ENCODE data around the gene TRABD2B.

The TRABD2B gene

GRCh38 chr1:47794530-47794929 lies 202.7 kb downstream of the TRABD2B start:
- Histone ChIP-seq H3K36me3 (replicated peaks) (no peaks in the 10 kb centered on the region), H3K27me3 (ENCODE audit: low read depth) (no peaks in the 10 kb centered on the region), H3K4me3 (no peak overlapping the region), H3K4me1 (no peaks in the 10 kb centered on the region), H3K9me3 (no peaks in the 10 kb centered on the region)
- in situ Hi-C loops (cut with MboI; ENCODE audit: low sequenced_read_pairs): no loop called here
- DNase-seq (ENCODE audit: low spot score in 2 of 2): no peak

- no peak for DNase-seq (ENCODE audit: low spot score in 2 of 2)
Measured at GRCh38 chr1:47794081-47794480, 203.1 kb downstream of the TRABD2B start.

GRCh38 chr1:47793563-47793962 lies 203.6 kb downstream of the TRABD2B start:
- H3K4me1 ChIP-seq: no peaks in the 10 kb centered on the region
- DNase-seq (ENCODE audit: low spot score in 2 of 2): no peak
- H3K27me3 ChIP-seq (ENCODE audit: low read depth): no peaks in the 10 kb centered on the region
- no peak overlapping the region for H3K4me3 ChIP-seq
- no peaks in the 10 kb centered on the region for H3K36me3 ChIP-seq (replicated peaks)
- in situ Hi-C loops (cut with MboI; ENCODE audit: low sequenced_read_pairs): no loop called here
- no peaks in the 10 kb centered on the region for H3K9me3 ChIP-seq

More at GRCh38 chr1:47794081-47794480, 203.1 kb downstream of the TRABD2B start:
- Histone ChIP-seq H3K4me3 (no peak overlapping the region), H3K27me3 (ENCODE audit: low read depth) (no peaks in the 10 kb centered on the region), H3K36me3 (replicated peaks) (no peaks in the 10 kb centered on the region), H3K4me1 (no peaks in the 10 kb centered on the region), H3K9me3 (no peaks in the 10 kb centered on the region)
- in situ Hi-C loops (cut with MboI; ENCODE audit: low sequenced_read_pairs): no loop called here

GRCh38 chr1:47792779-47793178 lies 204.4 kb downstream of the TRABD2B start:
- Histone ChIP-seq H3K4me3 (no peak overlapping the region), H3K9me3 (no peaks in the 10 kb centered on the region), H3K4me1 (no peaks in the 10 kb centered on the region), H3K27me3 (ENCODE audit: low read depth) (no peaks in the 10 kb centered on the region), H3K36me3 (replicated peaks) (no peaks in the 10 kb centered on the region)
- DNase-seq (ENCODE audit: low spot score in 2 of 2): no peak
- in situ Hi-C loops (cut with MboI; ENCODE audit: low sequenced_read_pairs): no loop called here

GRCh38 chr1:47791879-47792608 lies 205.1 kb downstream of the TRABD2B start:
- no peaks in the 10 kb centered on the region for H3K4me1 ChIP-seq
- DNase-seq (ENCODE audit: low spot score in 2 of 2): no peak
- no peaks in the 10 kb centered on the region for H3K36me3 ChIP-seq (replicated peaks)
- H3K27me3 ChIP-seq (ENCODE audit: low read depth): no peaks in the 10 kb centered on the region
- no peaks in the 10 kb centered on the region for H3K9me3 ChIP-seq
- H3K4me3 ChIP-seq: no peak overlapping the region
- in situ Hi-C loops (cut with MboI; ENCODE audit: low sequenced_read_pairs): no loop called here

DNA sequence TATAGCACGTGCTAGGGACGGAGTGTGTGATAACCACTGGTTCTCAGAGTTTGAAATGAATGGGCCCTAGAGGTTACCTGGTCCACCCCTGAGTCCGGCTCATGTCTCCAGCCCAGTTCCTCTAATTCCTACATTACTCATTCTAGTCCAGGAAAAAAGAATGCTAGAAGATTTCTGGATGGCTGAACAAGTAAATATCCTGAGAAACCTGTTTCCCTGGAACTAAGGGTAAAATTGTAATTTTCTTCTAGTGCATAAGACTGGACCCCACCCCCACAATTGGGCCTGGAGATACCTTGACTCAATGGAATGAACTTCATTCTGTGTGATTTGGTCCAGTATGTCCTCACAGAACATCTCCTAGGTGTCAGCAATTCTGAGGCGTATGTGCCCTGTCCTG lies 208.4 kb downstream of the TRABD2B start:
- in situ Hi-C loops (cut with MboI; ENCODE audit: low sequenced_read_pairs): no loop called here
- Histone ChIP-seq H3K36me3 (replicated peaks) (no peaks in the 10 kb centered on the region), H3K27me3 (ENCODE audit: low read depth) (no peaks in the 10 kb centered on the region), H3K9me3 (no peaks in the 10 kb centered on the region), H3K4me1 (no peaks in the 10 kb centered on the region), H3K4me3 (no peak overlapping the region)
- DNase-seq (ENCODE audit: low spot score in 2 of 2): no peak

- Histone ChIP-seq H3K27me3 (ENCODE audit: low read depth) (no peaks in the 10 kb centered on the region), H3K36me3 (replicated peaks) (no peaks in the 10 kb centered on the region), H3K4me1 (no peaks in the 10 kb centered on the region), H3K9me3 (no peaks in the 10 kb centered on the region), H3K4me3 (no peak overlapping the region)
- no peak for DNase-seq (ENCODE audit: low spot score in 2 of 2)
- in situ Hi-C loops (cut with MboI; ENCODE audit: low sequenced_read_pairs): no loop called here
Measured at GRCh38 chr1:47787560-47787959, 209.6 kb downstream of the TRABD2B start.

DNA sequence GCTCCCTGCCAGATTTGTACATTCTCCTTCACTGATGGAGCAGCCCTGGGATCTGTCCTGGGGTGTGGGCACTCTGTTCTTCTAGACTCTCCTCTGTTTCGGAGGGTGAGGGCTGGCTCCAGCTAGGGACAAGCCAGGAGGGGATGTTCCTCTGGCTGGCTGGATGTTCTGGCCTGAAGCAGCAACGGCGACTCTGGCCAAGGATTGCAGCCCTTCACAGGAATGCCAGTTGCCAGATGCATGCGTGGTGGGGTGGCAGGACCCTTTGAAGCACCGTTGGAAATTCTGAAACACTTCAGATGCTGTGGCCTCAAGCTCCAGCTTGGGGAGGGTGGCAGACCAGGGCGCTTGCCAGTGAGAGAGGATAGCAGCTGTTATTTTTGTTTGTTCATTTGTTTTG lies 210.9 kb downstream of the TRABD2B start:
- H3K9me3 ChIP-seq: no peaks in the 10 kb centered on the region
- in situ Hi-C loops (cut with MboI; ENCODE audit: low sequenced_read_pairs): no loop called here
- no peaks in the 10 kb centered on the region for H3K36me3 ChIP-seq (replicated peaks)
- H3K4me3 ChIP-seq: no peak overlapping the region
- no peaks in the 10 kb centered on the region for H3K27me3 ChIP-seq (ENCODE audit: low read depth)
- DNase-seq (ENCODE audit: low spot score in 2 of 2): no peak
- no peaks in the 10 kb centered on the region for H3K4me1 ChIP-seq

DNA sequence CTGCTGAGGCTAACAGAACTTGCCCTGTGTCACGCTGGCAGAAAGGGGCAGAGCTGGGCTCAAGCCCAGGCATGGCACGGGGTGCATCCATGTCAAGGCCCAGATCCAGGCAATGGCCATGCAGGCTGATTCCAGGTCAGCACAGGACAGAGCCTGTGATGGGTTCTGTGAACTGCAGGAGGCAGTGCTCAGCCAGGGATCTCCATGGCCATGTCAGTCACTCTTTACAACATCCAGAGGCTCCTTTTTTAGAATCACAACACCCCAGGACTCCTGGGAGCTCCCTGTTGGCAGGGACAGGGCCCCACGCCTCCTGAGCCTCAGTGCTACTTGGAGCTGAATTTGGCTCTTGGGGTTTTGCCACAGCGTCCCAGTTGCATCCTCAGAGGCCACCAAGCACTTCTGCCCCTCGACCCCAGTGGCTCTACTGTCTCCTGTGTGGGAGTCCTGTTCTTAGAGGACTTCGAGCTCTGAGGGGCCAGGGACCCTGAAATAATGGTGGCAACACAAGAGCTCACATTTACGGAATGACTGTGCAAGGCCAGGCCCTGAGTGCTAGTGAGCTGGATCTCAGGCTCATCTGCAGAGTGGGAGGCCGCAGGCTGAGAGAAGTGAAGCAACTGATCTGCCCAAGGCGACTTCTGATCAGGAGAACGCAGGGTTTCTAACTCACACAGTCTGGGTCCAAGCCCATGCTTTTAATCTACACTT lies 211.5 kb downstream of the TRABD2B start:
- H3K4me3 ChIP-seq: no peak overlapping the region
- no peak for DNase-seq (ENCODE audit: low spot score in 2 of 2)
- in situ Hi-C loops (cut with MboI; ENCODE audit: low sequenced_read_pairs): no loop called here
- H3K9me3 ChIP-seq: no peaks in the 10 kb centered on the region
- no peaks in the 10 kb centered on the region for H3K27me3 ChIP-seq (ENCODE audit: low read depth)
- H3K4me1 ChIP-seq: no peaks in the 10 kb centered on the region
- no peaks in the 10 kb centered on the region for H3K36me3 ChIP-seq (replicated peaks)

- Histone ChIP-seq H3K27me3 (ENCODE audit: low read depth) (no peaks in the 10 kb centered on the region), H3K36me3 (replicated peaks) (no peaks in the 10 kb centered on the region), H3K9me3 (no peaks in the 10 kb centered on the region), H3K4me1 (no peaks in the 10 kb centered on the region), H3K4me3 (no peak overlapping the region)
- DNase-seq (ENCODE audit: low spot score in 2 of 2): no peak
- in situ Hi-C loops (cut with MboI; ENCODE audit: low sequenced_read_pairs): no loop called here
Measured at GRCh38 chr1:47785118-47785517, 212.1 kb downstream of the TRABD2B start.

GRCh38 chr1:47784497-47784822 lies 212.7 kb downstream of the TRABD2B start:
- in situ Hi-C loops (cut with MboI; ENCODE audit: low sequenced_read_pairs): no loop called here
- no peaks in the 10 kb centered on the region for H3K4me1 ChIP-seq
- H3K27me3 ChIP-seq (ENCODE audit: low read depth): no peaks in the 10 kb centered on the region
- DNase-seq (ENCODE audit: low spot score in 2 of 2): no peak
- H3K36me3 ChIP-seq (replicated peaks): no peaks in the 10 kb centered on the region
- no peaks in the 10 kb centered on the region for H3K9me3 ChIP-seq
- H3K4me3 ChIP-seq: no peak overlapping the region

- Histone ChIP-seq H3K36me3 (replicated peaks) (no peaks in the 10 kb centered on the region), H3K9me3 (no peaks in the 10 kb centered on the region), H3K27me3 (ENCODE audit: low read depth) (no peaks in the 10 kb centered on the region), H3K4me3 (no peak overlapping the region), H3K4me1 (no peaks in the 10 kb centered on the region)
- DNase-seq (ENCODE audit: low spot score in 2 of 2): no peak
- in situ Hi-C loops (cut with MboI; ENCODE audit: low sequenced_read_pairs): no loop called here
Measured at GRCh38 chr1:47783638-47784496, 213.3 kb downstream of the TRABD2B start.

DNA sequence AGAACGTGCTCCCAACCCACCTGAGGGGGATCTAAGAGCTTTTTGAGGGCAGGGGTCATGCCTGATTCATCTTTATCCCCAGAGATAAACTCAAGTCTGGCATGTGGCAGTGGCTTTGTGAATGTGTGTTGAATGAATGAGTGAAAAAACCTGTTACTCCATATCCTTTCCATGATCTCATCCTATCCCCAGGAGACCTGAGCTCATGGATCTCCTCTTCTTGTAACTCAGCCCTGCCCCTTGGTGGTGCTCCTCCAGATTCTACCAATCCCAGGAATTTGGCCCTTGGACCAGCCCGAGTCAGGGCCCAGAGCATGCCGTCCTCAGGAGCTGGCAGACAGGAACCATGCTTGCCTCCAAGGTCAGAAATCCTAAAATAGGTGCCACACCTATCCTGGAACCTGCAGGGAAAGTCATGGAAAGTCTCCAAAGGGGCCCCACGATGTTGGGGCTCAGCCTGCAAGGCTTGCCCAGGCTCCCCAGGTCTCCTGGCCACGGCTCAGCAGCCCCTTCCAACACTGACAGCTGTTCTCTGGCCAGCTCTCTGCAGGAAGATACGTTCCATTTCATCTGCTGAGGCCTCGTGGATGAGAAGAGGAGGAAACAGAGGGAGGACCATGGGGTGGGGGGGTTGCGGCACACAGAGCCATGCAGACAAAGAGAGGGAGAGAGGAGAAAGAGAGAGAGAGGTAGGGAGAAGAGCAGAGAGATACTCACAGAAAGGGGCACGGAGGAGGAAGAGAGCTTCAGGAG lies 214.6 kb downstream of the TRABD2B start:
- H3K36me3 ChIP-seq (replicated peaks): no peaks in the 10 kb centered on the region
- in situ Hi-C loops (cut with MboI; ENCODE audit: low sequenced_read_pairs): no loop called here
- no peaks in the 10 kb centered on the region for H3K27me3 ChIP-seq (ENCODE audit: low read depth)
- H3K4me3 ChIP-seq: no peak overlapping the region
- no peaks in the 10 kb centered on the region for H3K4me1 ChIP-seq
- H3K9me3 ChIP-seq: no peaks in the 10 kb centered on the region
- no peak for DNase-seq (ENCODE audit: low spot score in 2 of 2)

Data from HAP-1 (cell line).